Measurements from ENCODE around the gene NID2. TPM values are rescaled to one million over a fixed set of nuclear protein-coding genes. Genes with fewer than 3 reads are reported as not detected.

Gene NID2
- total RNA-seq, 1 experiment from 2014 or later = 6.6 TPM

- no peak overlapping the region for H2BK5ac ChIP-seq (ENCODE audit: insufficient read length, low read length)
- H2BK15ac ChIP-seq (ENCODE audit: low read depth, low read length) = no peak overlapping the region
- no peak overlapping the region for H2AK5ac ChIP-seq (ENCODE audit: insufficient read length, low read length)
- H2BK12ac ChIP-seq (ENCODE audit: insufficient read length, low read depth, low read length) = no peak overlapping the region
- no peak overlapping the region for H3K4ac ChIP-seq (ENCODE audit: low read depth, low read length)
- peaks cover 9% of the 10 kb centered on the region; the same call in 1 of the 2 replicates for H3K27me3 ChIP-seq (ENCODE audit: insufficient read depth, low read length)
- no peak overlapping the region for H3K14ac ChIP-seq (ENCODE audit: insufficient read depth, low read length)
- TF ChIP-seq CTCF (conservative IDR thresholded peaks at IDR 0.05) = peak; percentile 53
- no peak overlapping the region for H2BK120ac ChIP-seq (ENCODE audit: low read depth, low read length, poor library complexity, severe bottlenecking)
- no peak overlapping the region for H3K27ac ChIP-seq (ENCODE audit: insufficient read length, low read depth, low read length)
- H2BK20ac ChIP-seq (ENCODE audit: low read depth, low read length, poor library complexity, severe bottlenecking) = no peak overlapping the region
- H3K4me1 Mint-ChIP-seq = peaks cover 17 to 25% of the 10 kb centered on the region in 2 experiments
- H4K20me1 ChIP-seq (ENCODE audit: control insufficient read depth, insufficient read depth, insufficient read length) = no peaks in the 10 kb centered on the region
- DNase-seq = no peak
- H3K4me1 ChIP-seq (ENCODE audit: insufficient read depth, low read length) = no peaks in the 10 kb centered on the region
- H3K23me2 ChIP-seq (ENCODE audit: insufficient read length, low read depth, low read length, poor library complexity, severe bottlenecking) = peaks cover 12% of the 10 kb centered on the region
- no peak overlapping the region for H3K18ac ChIP-seq (ENCODE audit: insufficient read length, low read depth, low read length)
- no peak overlapping the region for H4K91ac ChIP-seq (ENCODE audit: insufficient read length, low read depth, low read length)
- H3K9me3 Mint-ChIP-seq = no peaks in the 10 kb centered on the region; a peak in 1 of 5 replicates
- H4K8ac ChIP-seq (replicated peaks; ENCODE audit: insufficient read length, low read depth, low read length) = no peak overlapping the region
- WGBS (ENCODE audit: extremely low coverage, insufficient read length, low lambda C conversion rate) = no CpG with 5 or more reads among the region's 3 CpGs
- no peaks in the 10 kb centered on the region for H3K79me2 ChIP-seq (ENCODE audit: insufficient read depth, low read length)
- no peak overlapping the region for H3K23ac ChIP-seq (ENCODE audit: insufficient read length, low read depth, low read length)
- no peaks in the 10 kb centered on the region for H3K36me3 Mint-ChIP-seq (ENCODE audit: insufficient read depth in 1 of 3, low read depth in 3 of 3)
- H3T11ph ChIP-seq (ENCODE audit: low read length) = no peak overlapping the region
- H3K4me2 ChIP-seq (ENCODE audit: insufficient read depth, insufficient read length, low read length) = no peak overlapping the region
- H3K9ac ChIP-seq (ENCODE audit: extremely low read depth, insufficient read length, low read length) = no peak overlapping the region
- H3K27me3 Mint-ChIP-seq (ENCODE audit: low read depth) = peaks cover 58% of the 10 kb centered on the region
- no peaks in the 10 kb centered on the region for H3K79me1 ChIP-seq (ENCODE audit: insufficient read depth, low read depth, low read length, poor library complexity, severe bottlenecking)
- no peak overlapping the region for H2AFZ ChIP-seq (ENCODE audit: low read length)
- no peak overlapping the region for H3K27ac Mint-ChIP-seq
- H3K9me3 ChIP-seq (ENCODE audit: control insufficient read depth, low read depth, low read length) = no peaks in the 10 kb centered on the region
- no peak overlapping the region for H4K5ac ChIP-seq (ENCODE audit: insufficient read length, low read depth, low read length)
- H3K4me3 Mint-ChIP-seq = peak overlapping the region in 1 of 2 experiments; percentile 1; a peak in 1 of 5 replicates
- no peak overlapping the region for H3K56ac ChIP-seq (ENCODE audit: insufficient read length, low read depth, low read length)
These were observed 2.8 kb upstream of the NID2 start for GRCh38 chr14:52071675-52072074.

Data from H9 (cell line).